HepG2 (cell line): ENCODE data around the gene PLAC9. TPM values are rescaled to one million over a fixed set of nuclear protein-coding genes. Genes with fewer than 3 reads are reported as not detected.

ENCODE experiments used
- ATAC-seq: fragments of 200-7000 bp; cut with Tn5 transposase; 3 replicates; pipeline ENCODE4 v1.9.1; 2020; ENCODE audit warnings: mild to moderate bottlenecking, moderate library complexity
- BruUV-seq: library from RNA; stranded (reverse); fragments of 400-500 nt; replicated peaks from 2 replicates; lab custom pipeline; 2021; lab: Mats Ljungman, UMichigan
- CTCF ChIA-PET: fragments of 300-600 bp; formaldehyde crosslinking; extraction: SDS; loops from one replicate; lab custom pipeline; 2021; ENCODE audit warnings: low total read pairs, inconsistent platforms, low intra/inter-chr PET ratio; lab: Yijun Ruan, JAX
- POLR2A ChIA-PET: fragments of 350-600 bp; sonication (Branson Sonifier 250); formaldehyde crosslinking; loops from one replicate; lab custom pipeline; 2020; ENCODE audit warnings: antibody characterized with exemption, inconsistent platforms; lab: Yijun Ruan, JAX
- DNase-seq: peaks from one replicate; pipeline ENCODE4 v3.0.0-alpha.2; 2015; ENCODE audit warnings: low spot score
- FAIRE-seq: peaks from 3 replicates; lab custom pipeline; 2011; peaks lifted over from hg19 to GRCh38; lab: Jason Lieb, UNC
- H2AFZ ChIP-seq: one replicate; pipeline ENCODE4 v1.6.1; 2011; ENCODE audit warnings: low read length, inconsistent platforms
- H3K27ac ChIP-seq: fragments of 300-600 bp; 3 replicates; pipeline ENCODE4 v1.8.0; 2011; ENCODE audit warnings: mixed run types, mild to moderate bottlenecking, mixed read lengths, low read length, inconsistent platforms; ENCODE audit not compliant: insufficient read depth; ENCODE audit errors: extremely low read length
- H3K27me3 ChIP-seq, 2 experiments: fragments of 200-600 bp in 1 of 2; 2 replicates in 1 of 2; 3 replicates in 1 of 2; pipeline versions ENCODE4 v1.6.0 to v1.8.0; 2011; ENCODE audit warnings: low read length in 2 of 2, mild to moderate bottlenecking in 2 of 2, moderate library complexity in 2 of 2, inconsistent platforms in 1 of 2; ENCODE audit not compliant: insufficient read depth in 2 of 2, control insufficient read depth in 1 of 2
- H3K36me3 ChIP-seq, 2 experiments: fragments of 200-600 bp in 1 of 2; replicated peaks in 1 of 2; 2 replicates in 1 of 2; 3 replicates in 1 of 2; pipeline versions ENCODE4 v1.5.1 to v1.8.0; 2011; ENCODE audit warnings: low read length in 2 of 2, inconsistent platforms in 1 of 2; ENCODE audit not compliant: insufficient read depth in 2 of 2, control insufficient read depth in 1 of 2
- H3K4me1 ChIP-seq: 2 replicates; pipeline ENCODE4 v1.5.1; 2012; ENCODE audit warnings: low read length, inconsistent platforms; ENCODE audit not compliant: insufficient read depth
- H3K4me2 ChIP-seq: 2 replicates; pipeline ENCODE4 v1.6.0; 2011; ENCODE audit warnings: low read depth, low read length, inconsistent platforms
- H3K4me3 ChIP-seq, 3 experiments: fragments of 200-600 bp in 1 of 3; sonication (generic), shearing (Covaris generic) in 1 of 3; replicated peaks in 1 of 3; 2 replicates each; pipeline ENCODE4 v1.5.1; 2011 to 2016; ENCODE audit warnings: low read length in 3 of 3, inconsistent platforms in 2 of 3, low read depth in 2 of 3, mild to moderate bottlenecking in 2 of 3, control low read depth in 1 of 3, mixed read lengths in 1 of 3; ENCODE audit not compliant: insufficient read depth in 1 of 3
- H3K79me2 ChIP-seq: one replicate; pipeline ENCODE4 v1.6.1; 2011; ENCODE audit warnings: low read length, inconsistent platforms; ENCODE audit not compliant: insufficient read depth
- H3K9ac ChIP-seq: 2 replicates; pipeline ENCODE4 v1.6.0; 2011; ENCODE audit warnings: mild to moderate bottlenecking, low read depth, low read length, inconsistent platforms; ENCODE audit not compliant: insufficient read depth
- H3K9me3 ChIP-seq: 2 replicates; pipeline ENCODE4 v1.5.1; 2012; ENCODE audit warnings: mild to moderate bottlenecking, low read length
- H4K20me1 ChIP-seq: 2 replicates; pipeline ENCODE4 v1.6.0; 2011; ENCODE audit warnings: inconsistent platforms, mild to moderate bottlenecking, low read length, moderate library complexity; ENCODE audit not compliant: insufficient read depth
- FOXJ3 ChIP-seq: sonication (generic); formaldehyde crosslinking; IDR thresholded peaks from 2 replicates; pipeline ENCODE4 v1.4.0; 2020; ENCODE audit warnings: missing genetic modification reagents, mild to moderate bottlenecking, borderline replicate concordance
- SUZ12 ChIP-seq: fragments of 150-350 bp; IDR thresholded peaks from 2 replicates; pipeline ENCODE4 v1.6.1; 2014; ENCODE audit warnings: low read depth, low read length
- ZBTB14 ChIP-seq: sonication (generic); formaldehyde crosslinking; IDR thresholded peaks from 2 replicates; pipeline ENCODE4 v1.4.0; 2020; ENCODE audit warnings: missing genetic modification reagents
- ZFP37 ChIP-seq: sonication (generic); formaldehyde crosslinking; IDR thresholded peaks from 2 replicates; pipeline ENCODE4 v1.4.0; 2020; ENCODE audit warnings: missing genetic modification reagents, borderline replicate concordance
- ZFY ChIP-seq: sonication (generic); formaldehyde crosslinking; IDR thresholded peaks from 2 replicates; pipeline ENCODE4 v1.4.0; 2020; ENCODE audit warnings: missing genetic modification reagents
- ZNF775 ChIP-seq: sonication (generic); formaldehyde crosslinking; IDR thresholded peaks from 2 replicates; pipeline ENCODE4 v1.4.0; 2020; ENCODE audit warnings: missing genetic modification reagents, mild to moderate bottlenecking, moderate library complexity, borderline replicate concordance
- WGBS: methylation state at CpG from one replicate; pipeline ENCODE4 v1.1.6; 2017; ENCODE audit warnings: low lambda C conversion rate; 5-methylcytosine and 5-hydroxymethylcytosine counted together
- in situ Hi-C: cut with HindIII; loops from 2 replicates; pipeline ENCODE4 v1.10.0; 2017; ENCODE audit warnings: low pct_unique_long_range_greater_than_20kb; ENCODE audit not compliant: extremely low pct_ligation_motif_present
- intact Hi-C: fragments of 100-400 bp; cut with micrococcal nuclease; formaldehyde crosslinking; loops from one replicate; pipeline ENCODE4 v1.10.0; 2022; ENCODE audit not compliant: unreplicated experiment
- polyA plus RNA-seq, 8 experiments: library from polyadenylated mRNA; depleted of rRNA in 3 of 8; stranded (reverse) in 7 of 8; unstranded in 1 of 8; fragments of >200 nt; fragmentation: Illumina TruSeq in 4 of 8; extraction: Trizol in 4 of 8; gene quantifications; 2 replicates each; pipeline versions ENCODE4 v1.2.1 to v1.2.3, GENCODE V29; 2011 to 2016; ENCODE audit warnings: low read depth in 4 of 8, missing spikeins in 1 of 8, mixed read lengths in 1 of 8; ENCODE audit not compliant: insufficient read depth in 1 of 8
- total RNA-seq, 5 experiments: library from RNA; depleted of rRNA; stranded (reverse); fragments of >200 nt; fragmentation: Illumina TruSeq; extraction: Trizol; gene quantifications; 2 replicates each; pipeline ENCODE4 v1.2.3, GENCODE V29; 2016; ENCODE audit warnings: low read depth in 1 of 5
- TF ChIP-seq, protein P1 (sequence below): sonication (generic); formaldehyde crosslinking; IDR thresholded peaks from 2 replicates; pipeline ENCODE4 v1.4.0; 2020; ENCODE audit warnings: low read depth, mild to moderate bottlenecking, missing genetic modification reagents

PLAC9 gene
- total and polyA plus RNA-seq, 2 of the 13 experiments (the other 11 are each of a cell fraction or from before 2014, with no cell fraction given), result not detected

GRCh38 chr10:80126876-80127275 is 5.7 kb upstream of the PLAC9 start:
- Histone ChIP-seq H3K4me1 (no peaks in the 10 kb centered on the region), H3K27ac (no peak overlapping the region), H3K4me3 (no peak overlapping the region), H3K27me3 (peaks cover 1 to 5% of the 10 kb centered on the region in 2 experiments; a peak in 3 of 5 replicates), H3K9me3 (no peaks in the 10 kb centered on the region), H3K36me3 (no peaks in the 10 kb centered on the region), H3K79me2 (no peaks in the 10 kb centered on the region), H2AFZ (no peak overlapping the region), H3K9ac (no peak overlapping the region), H3K4me2 (no peak overlapping the region), H4K20me1 (no peaks in the 10 kb centered on the region)
- TF ChIP-seq ZBTB14 (CRISPR knock-in tag) (no peak), FOXJ3 (CRISPR knock-in tag) (no peak), ZNF775 (CRISPR knock-in tag) (no peak)
- BruUV-seq, result no TSS peak
- POLR2A ChIA-PET, result no interaction called here
- ATAC-seq (peak; percentile 62), FAIRE-seq (no peak), DNase-seq (no peak)
- intact Hi-C loops, result no loop called here
- in situ Hi-C loops, result no loop called here
- WGBS, result 10% methylated on average over 4 of the region's 4 CpGs
- CTCF ChIA-PET, result no interaction called here

DNA sequence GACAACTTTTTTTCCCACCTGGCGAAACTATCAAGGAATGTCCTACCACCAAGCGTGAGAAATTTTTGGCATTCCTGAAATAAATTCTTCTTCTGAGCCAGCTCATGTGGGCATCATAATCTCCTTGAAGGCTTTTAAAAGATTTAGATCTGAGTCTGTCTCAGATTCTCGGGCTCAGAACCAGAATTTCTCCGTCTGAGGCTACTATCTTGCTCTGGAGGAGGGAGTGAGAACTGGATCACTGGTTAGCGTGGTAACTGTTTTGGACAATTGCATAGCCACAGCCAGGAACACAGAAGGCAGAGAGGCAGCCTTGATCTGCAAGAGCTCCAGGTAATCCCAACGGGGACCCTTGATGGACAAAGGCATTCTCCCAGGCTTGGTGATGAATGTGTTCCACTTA is 1.0 kb upstream of the PLAC9 start:
- no peaks in the 10 kb centered on the region for H3K79me2 ChIP-seq
- no peak overlapping the region for H3K4me2 ChIP-seq
- 0 out of 2 replicates have a peak, but pooled peaks cover 5% of the 10 kb centered on the region for H3K4me1 ChIP-seq
- no peaks in the 10 kb centered on the region for H3K36me3 ChIP-seq
- no peak overlapping the region for H3K9ac ChIP-seq
- H2AFZ ChIP-seq, result no peak overlapping the region
- ATAC-seq (no peak), DNase-seq (no peak), FAIRE-seq (no peak)
- no peaks in the 10 kb centered on the region for H3K9me3 ChIP-seq
- in situ Hi-C loops (no loop called here), intact Hi-C loops (loop anchor here (2.0 kb wide), 1 partner anchor 73 kb away; no protein-coding TSS in a partner anchor)
- no peak overlapping the region for H3K4me3 ChIP-seq
- H3K27ac ChIP-seq, result no peak overlapping the region
- ChIA-PET CTCF (no interaction called here), POLR2A (no interaction called here)
- TF ChIP-seq SUZ12 (no peak), ZFP37 (CRISPR knock-in tag) (no peak), ZFY (CRISPR knock-in tag) (no peak)
- TF ChIP-seq, protein P1, sequence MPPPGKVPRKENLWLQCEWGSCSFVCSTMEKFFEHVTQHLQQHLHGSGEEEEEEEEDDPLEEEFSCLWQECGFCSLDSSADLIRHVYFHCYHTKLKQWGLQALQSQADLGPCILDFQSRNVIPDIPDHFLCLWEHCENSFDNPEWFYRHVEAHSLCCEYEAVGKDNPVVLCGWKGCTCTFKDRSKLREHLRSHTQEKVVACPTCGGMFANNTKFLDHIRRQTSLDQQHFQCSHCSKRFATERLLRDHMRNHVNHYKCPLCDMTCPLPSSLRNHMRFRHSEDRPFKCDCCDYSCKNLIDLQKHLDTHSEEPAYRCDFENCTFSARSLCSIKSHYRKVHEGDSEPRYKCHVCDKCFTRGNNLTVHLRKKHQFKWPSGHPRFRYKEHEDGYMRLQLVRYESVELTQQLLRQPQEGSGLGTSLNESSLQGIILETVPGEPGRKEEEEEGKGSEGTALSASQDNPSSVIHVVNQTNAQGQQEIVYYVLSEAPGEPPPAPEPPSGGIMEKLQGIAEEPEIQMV (CRISPR knock-in tag), result no peak
- no peaks in the 10 kb centered on the region for H4K20me1 ChIP-seq
- 37% methylated on average over 5 of the region's 6 CpGs for WGBS
- peaks cover 5 to 22% of the 10 kb centered on the region in 2 experiments; a peak in 4 of 5 replicates for H3K27me3 ChIP-seq
- no TSS peak for BruUV-seq
